Amniotic epithelial cell (primary cell): ENCODE results near the gene RXFP3.
"Not testable (repeated sequence)": the region's sequence is repeated elsewhere in the genome, so short reads cannot be mapped to it uniquely, and the experiment has no call there.

Experiments
- DNase-seq: peaks from one replicate; pipeline ENCODE4 v3.0.0-alpha.2; 2010; ENCODE audit warnings: low read depth

Gene RXFP3

GRCh38 chr5:33937017-33937706, 976 bp downstream of the RXFP3 start:
- no peak for DNase-seq

- DNase-seq: no peak
These were observed 1.7 kb downstream of the RXFP3 start for GRCh38 chr5:33937707-33938506.

GRCh38 chr5:33938507-33938796, 2.3 kb downstream of the RXFP3 start:
- no peak for DNase-seq

GRCh38 chr5:33938881-33939280, 2.7 kb downstream of the RXFP3 start:
- DNase-seq: no peak

GRCh38 chr5:33939556-33940262, 3.5 kb downstream of the RXFP3 start:
- DNase-seq: peak; percentile 83

- no peak for DNase-seq
These were observed 4.9 kb downstream of the RXFP3 start for GRCh38 chr5:33941090-33941489.

GRCh38 chr5:33944543-33945132, 8.5 kb downstream of the RXFP3 start:
- no peak for DNase-seq

GRCh38 chr5:33952175-33952574, 16.0 kb downstream of the RXFP3 start:
- DNase-seq: not testable (repeated sequence)

- no peak for DNase-seq
These were observed 21.5 kb downstream of the RXFP3 start for GRCh38 chr5:33957577-33958150.

GRCh38 chr5:33958176-33958575, 22.0 kb downstream of the RXFP3 start:
- DNase-seq: no peak

- DNase-seq: no peak
These were observed 28.0 kb downstream of the RXFP3 start for GRCh38 chr5:33964132-33964700.

- no peak for DNase-seq
These were observed 30.6 kb downstream of the RXFP3 start for GRCh38 chr5:33966805-33967204.

GRCh38 chr5:33968211-33969005, 32.2 kb downstream of the RXFP3 start:
- no peak for DNase-seq

- peak; percentile 65 for DNase-seq
These were observed 33.6 kb downstream of the RXFP3 start for GRCh38 chr5:33969572-33970452.

GRCh38 chr5:33973271-33973670, 37.1 kb downstream of the RXFP3 start:
- no peak for DNase-seq

- DNase-seq: no peak
These were observed 39.7 kb downstream of the RXFP3 start for GRCh38 chr5:33975852-33976251.

GRCh38 chr5:33976307-33976706, 40.1 kb downstream of the RXFP3 start:
- no peak for DNase-seq

GRCh38 chr5:33978306-33978705, 42.1 kb downstream of the RXFP3 start:
- DNase-seq: no peak

GRCh38 chr5:33980030-33980429, 43.8 kb downstream of the RXFP3 start:
- no peak for DNase-seq
